Body of pancreas (tissue), 4 donors: Measurements from ENCODE around the gene SYTL5. TPM values are rescaled to one million over a fixed set of nuclear protein-coding genes. Genes with fewer than 3 reads are reported as not detected.

ENCODE experiments used
- ATAC-seq: fragments of 150-250 bp; one replicate; pipeline ENCODE4 v1.9.1; 2016
- DNase-seq, 4 donors: peaks; one replicate each; pipeline ENCODE4 v3.0.0-alpha.2; 2019
- H3K27ac ChIP-seq, 4 donors: fragments of 200-600 bp; sonication (generic); 1 replicate in 3 of 4; 2 replicates in 1 of 4; pipeline versions ENCODE4 v1.5.1 to v1.6.1; 2016 to 2019; ENCODE audit warnings: mild to moderate bottlenecking in 1 of 4, mixed read lengths in 1 of 4, moderate library complexity in 1 of 4
- H3K27me3 ChIP-seq, 2 donors: fragments of 200-600 bp; sonication (generic); one replicate each; pipeline ENCODE4 v1.6.0; 2016; ENCODE audit warnings: mild to moderate bottlenecking in 1 of 2
- H3K36me3 ChIP-seq, 2 donors: fragments of 200-600 bp; sonication (generic); replicated peaks in 1 of 2; 2 replicates each; pipeline ENCODE4 v1.5.1; 2016; ENCODE audit warnings: low read depth in 2 of 2; ENCODE audit not compliant: insufficient read depth in 1 of 2
- H3K4me1 ChIP-seq: fragments of 200-600 bp; sonication (generic); one replicate; pipeline ENCODE4 v1.6.0; 2016
- H3K4me3 ChIP-seq, 2 donors: fragments of 200-600 bp; sonication (generic); 1 replicate in 1 of 2; 2 replicates in 1 of 2; pipeline ENCODE4 v1.5.1; 2016 to 2019
- H3K9me3 ChIP-seq, 3 donors: fragments of 200-600 bp; sonication (generic); 1 replicate in 2 of 3; 2 replicates in 1 of 3; pipeline ENCODE4 v1.5.1; 2016
- CTCF ChIP-seq, 7 experiments: fragments of 450-650 bp in 4 of 7; fragments of 200-600 bp in 3 of 7; sonication (generic) in 3 of 7; IDR thresholded peaks; one replicate each; pipeline ENCODE4 v1.5.1; 2016 to 2019; ENCODE audit warnings: antibody characterized with exemption in 7 of 7
- POLR2A ChIP-seq, 3 donors: fragments of 450-650 bp; IDR thresholded peaks; one replicate each; pipeline ENCODE4 v1.6.1; 2016; ENCODE audit warnings: antibody characterized with exemption in 3 of 3, mild to moderate bottlenecking in 2 of 3
- WGBS, 2 donors: methylation state at CpG; one replicate each; pipeline ENCODE4 v1.1.5; 2017; 5-methylcytosine and 5-hydroxymethylcytosine counted together
- intact Hi-C: fragments of 100-400 bp; cut with DNase I; formaldehyde crosslinking; loops from one replicate; pipeline ENCODE4 v1.15.1; 2023
- total RNA-seq, 2 donors: library from RNA; depleted of rRNA; stranded (reverse); fragments of >200 nt; gene quantifications; one replicate each; pipeline ENCODE4 v1.1.0, GENCODE V29; 2016

Gene SYTL5
- total RNA-seq, 2 donors from 2014 or later, result 5.3 to 7.3 TPM

- H3K27ac ChIP-seq, result no peak overlapping the region
- ATAC-seq, result no peak
These were observed 102.9 kb downstream of the SYTL5 start for GRCh38 chrX:38109042-38109898.

GRCh38 chrX:38110231-38110630 lies 103.9 kb downstream of the SYTL5 start:
- intact Hi-C loops, result no loop called here
- no peaks in the 10 kb centered on the region for H3K36me3 ChIP-seq
- TF ChIP-seq POLR2A (IDR thresholded peaks at IDR 0.05) (no peak), CTCF (IDR thresholded peaks at IDR 0.05) (no peak)
- H3K9me3 ChIP-seq, result no peaks in the 10 kb centered on the region
- no peaks in the 10 kb centered on the region for H3K27me3 ChIP-seq
- ATAC-seq (no peak), DNase-seq (no peak)
- 77 to 88% methylated on average over 6 of the region's 6 CpGs for WGBS, 2 donors
- H3K27ac ChIP-seq, result no peak overlapping the region
- H3K4me3 ChIP-seq, result no peak overlapping the region
- peaks cover 19% of the 10 kb centered on the region for H3K4me1 ChIP-seq

More at GRCh38 chrX:38109042-38109898, 102.9 kb downstream of the SYTL5 start:
- no peaks in the 10 kb centered on the region for H3K9me3 ChIP-seq
- TF ChIP-seq POLR2A (IDR thresholded peaks at IDR 0.05), result no peak
- TF ChIP-seq CTCF (IDR thresholded peaks at IDR 0.05), result no peak
- H3K36me3 ChIP-seq, result no peaks in the 10 kb centered on the region
- peaks cover 19% of the 10 kb centered on the region for H3K4me1 ChIP-seq
- 87 to 92% methylated on average over 4 of the region's 4 CpGs for WGBS, 2 donors
- intact Hi-C loops, result no loop called here
- no peaks in the 10 kb centered on the region for H3K27me3 ChIP-seq
- DNase-seq, result no peak
- H3K4me3 ChIP-seq, result no peak overlapping the region

GRCh38 chrX:38111196-38111595 lies 104.8 kb downstream of the SYTL5 start:
- WGBS, 2 donors, result 92 to 95% methylated on average over 5 of the region's 5 CpGs
- TF ChIP-seq POLR2A (IDR thresholded peaks at IDR 0.05), result no peak
- TF ChIP-seq CTCF (IDR thresholded peaks at IDR 0.05), result no peak
- no peak for ATAC-seq

GRCh38 chrX:38112566-38112965 lies 106.2 kb downstream of the SYTL5 start:
- H3K9me3 ChIP-seq, result no peaks in the 10 kb centered on the region
- intact Hi-C loops, result no loop called here
- no peak overlapping the region for H3K4me3 ChIP-seq

More at GRCh38 chrX:38111196-38111595, 104.8 kb downstream of the SYTL5 start:
- intact Hi-C loops, result no loop called here
- Histone ChIP-seq H3K36me3 (no peaks in the 10 kb centered on the region), H3K27ac (no peak overlapping the region), H3K9me3 (no peaks in the 10 kb centered on the region), H3K4me1 (peaks cover 19% of the 10 kb centered on the region), H3K4me3 (no peak overlapping the region), H3K27me3 (no peaks in the 10 kb centered on the region)
- no peak for DNase-seq

More at GRCh38 chrX:38112566-38112965, 106.2 kb downstream of the SYTL5 start:
- Histone ChIP-seq H3K27me3 (no peaks in the 10 kb centered on the region), H3K4me1 (peaks cover 7% of the 10 kb centered on the region), H3K27ac (no peak overlapping the region), H3K36me3 (no peaks in the 10 kb centered on the region)
- DNase-seq, result no peak
- no peak for TF ChIP-seq CTCF (IDR thresholded peaks at IDR 0.05)
- no peak for TF ChIP-seq POLR2A (IDR thresholded peaks at IDR 0.05)
- ATAC-seq, result no peak
- 78 to 85% methylated on average over 4 of the region's 4 CpGs for WGBS, 2 donors
